NCI-H774 (cell line): ENCODE results near the gene TRIM2.

Source experiments
- DNase-seq: peaks from one replicate; lab custom pipeline; 2025; lab: John Stamatoyannopoulos, UW

Gene TRIM2

DNA sequence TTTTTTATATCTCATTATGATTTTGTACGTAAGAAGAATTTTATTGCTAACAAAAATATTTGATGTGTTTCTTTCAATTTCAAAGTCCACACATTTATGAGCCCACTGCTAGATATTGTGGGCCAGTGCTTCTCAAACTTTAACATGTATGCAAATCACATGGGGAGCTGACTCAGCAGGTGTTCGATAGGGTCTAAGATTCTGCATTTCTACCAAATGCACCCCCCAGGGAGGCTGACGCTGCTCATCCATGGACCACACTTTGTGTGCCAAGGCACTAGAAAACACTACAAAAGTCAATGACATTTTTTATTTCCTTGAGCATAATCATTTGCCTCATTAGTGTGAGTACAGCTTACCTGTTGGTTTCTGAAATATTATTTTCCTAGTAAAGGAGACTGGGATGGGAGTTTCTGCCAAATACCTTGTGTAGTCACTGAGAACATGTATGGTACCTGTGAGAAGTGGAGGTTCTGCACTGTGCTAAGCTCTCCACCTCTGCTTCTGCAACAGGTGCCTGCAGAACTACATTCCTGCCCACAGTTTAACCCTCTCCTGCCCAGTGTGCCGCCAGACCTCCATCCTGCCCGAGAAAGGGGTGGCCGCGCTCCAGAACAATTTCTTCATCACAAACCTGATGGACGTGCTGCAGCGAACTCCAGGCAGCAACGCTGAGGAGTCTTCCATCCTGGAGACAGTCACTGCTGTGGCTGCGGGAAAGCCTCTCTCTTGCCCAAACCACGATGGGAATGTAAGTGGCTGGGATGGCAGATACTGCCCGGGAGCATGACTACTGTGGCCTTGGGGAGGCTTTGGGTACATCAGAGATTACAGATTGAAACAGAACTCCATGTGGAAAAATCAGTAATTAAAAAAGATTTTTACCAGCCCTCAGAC is 71.4 kb downstream of the TRIM2 start:
- no peak for DNase-seq

DNA sequence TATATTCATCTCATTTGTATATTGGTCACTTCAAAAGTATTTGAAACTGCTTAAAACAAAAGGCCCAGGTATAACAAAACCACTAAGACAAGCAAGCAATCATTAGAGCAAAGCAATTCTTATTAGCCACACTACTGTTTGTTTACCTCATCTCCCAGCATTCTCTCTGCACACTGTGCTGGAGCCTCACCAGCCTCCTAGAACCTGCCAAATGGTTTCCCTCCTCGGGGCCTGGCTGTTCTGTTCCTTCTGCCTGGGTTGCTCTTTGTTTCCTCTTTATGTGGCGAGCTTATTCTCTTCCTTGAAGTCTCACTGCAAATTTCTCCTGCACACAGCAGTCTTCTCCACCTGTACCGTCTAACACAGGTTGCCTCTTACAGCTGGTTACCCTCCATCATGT is 72.7 kb downstream of the TRIM2 start:
- DNase-seq, result no peak

DNA sequence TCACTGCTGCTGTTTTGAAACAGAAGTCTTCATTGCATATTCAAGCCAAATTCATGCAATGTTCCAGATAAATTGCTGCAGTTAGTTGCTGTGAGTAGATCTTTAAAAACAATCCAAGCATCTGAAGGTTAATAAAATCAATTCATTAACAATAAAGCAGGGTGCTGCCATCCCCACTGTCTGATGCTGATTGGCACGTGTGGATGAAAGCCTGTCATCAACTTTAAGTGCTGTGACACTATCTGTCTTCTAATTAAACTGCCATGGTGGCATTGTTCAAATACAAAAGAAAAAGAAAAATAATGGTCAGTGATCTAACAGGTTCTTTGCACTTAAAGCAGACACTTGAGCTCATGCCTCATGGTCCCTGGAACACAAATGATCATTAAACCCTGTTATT is 77.2 kb downstream of the TRIM2 start:
- DNase-seq, result no peak

DNA sequence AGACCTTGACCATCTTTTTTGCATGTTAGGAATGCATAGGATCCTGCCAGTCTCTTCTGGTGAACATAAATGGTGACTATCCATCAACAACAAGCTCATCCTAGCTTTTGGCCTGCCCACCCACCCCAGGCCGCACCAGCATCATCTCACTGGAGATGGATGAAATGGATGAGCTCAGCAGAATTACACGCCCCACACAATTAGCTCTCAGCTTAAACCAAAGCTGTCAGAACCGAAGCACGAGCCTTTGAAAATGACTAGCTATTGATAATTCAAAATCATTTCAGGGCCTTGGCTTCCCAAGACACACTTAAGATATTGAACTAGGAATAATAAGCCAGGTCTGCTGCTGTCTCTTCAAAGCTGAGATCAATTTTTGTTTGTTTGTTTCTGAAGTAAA is 77.8 kb downstream of the TRIM2 start:
- DNase-seq, result no peak

DNA sequence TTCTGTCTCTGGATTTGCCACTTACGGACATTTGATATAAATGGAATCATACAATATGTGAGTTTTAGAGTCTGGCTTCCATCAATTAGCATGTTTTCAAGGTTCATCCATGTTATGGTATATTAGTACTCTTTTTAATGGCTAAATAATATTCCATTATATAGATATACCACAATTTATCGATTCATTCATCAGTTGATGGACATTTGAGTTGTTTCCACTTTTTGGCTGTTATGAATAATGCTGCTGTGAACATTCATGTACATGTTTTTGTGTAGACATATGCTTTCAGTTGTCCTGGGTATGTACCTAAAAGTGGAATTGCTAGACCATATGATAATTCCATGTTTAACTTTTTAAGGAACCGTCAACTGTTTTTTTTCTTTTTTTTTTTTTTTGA is 79.0 kb downstream of the TRIM2 start:
- no peak for DNase-seq

DNA sequence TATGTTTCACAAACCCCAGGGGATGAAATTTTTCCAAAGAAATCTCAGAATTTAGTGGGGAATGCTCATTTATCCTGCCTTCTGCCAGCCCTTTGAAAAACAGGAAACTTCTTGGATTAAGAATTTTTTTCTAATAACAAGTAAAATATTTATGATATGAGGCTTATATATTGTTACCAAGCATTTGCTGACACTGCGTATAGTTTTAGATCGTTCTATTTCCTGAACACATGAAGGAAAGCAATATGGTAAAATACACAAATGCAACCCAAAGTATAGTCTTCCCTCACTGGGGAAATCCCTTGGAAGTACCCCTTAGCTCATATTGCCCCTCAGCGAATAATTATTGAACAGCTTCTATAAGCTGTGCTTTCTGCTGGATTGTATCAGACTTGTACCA is 85.9 kb downstream of the TRIM2 start:
- no peak for DNase-seq

DNA sequence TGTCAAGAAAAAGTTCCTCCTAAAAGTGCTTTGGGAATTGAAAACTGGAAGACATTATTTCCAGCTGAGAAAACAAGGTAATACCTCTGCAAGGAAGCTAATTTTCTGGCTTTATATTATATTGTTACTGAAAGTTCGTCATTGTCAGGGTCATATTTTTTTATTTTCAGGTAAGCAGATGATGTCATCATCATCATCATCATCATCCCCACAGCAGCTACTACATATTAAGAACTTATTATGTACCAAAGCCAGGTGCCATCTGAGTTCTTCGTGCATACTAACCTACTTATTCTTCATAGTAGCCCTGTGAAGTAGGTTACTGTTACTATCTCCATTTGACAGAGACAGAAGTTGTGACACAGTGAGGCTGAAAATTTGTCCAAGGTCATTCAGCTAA is 87.3 kb downstream of the TRIM2 start:
- DNase-seq, result no peak

DNA sequence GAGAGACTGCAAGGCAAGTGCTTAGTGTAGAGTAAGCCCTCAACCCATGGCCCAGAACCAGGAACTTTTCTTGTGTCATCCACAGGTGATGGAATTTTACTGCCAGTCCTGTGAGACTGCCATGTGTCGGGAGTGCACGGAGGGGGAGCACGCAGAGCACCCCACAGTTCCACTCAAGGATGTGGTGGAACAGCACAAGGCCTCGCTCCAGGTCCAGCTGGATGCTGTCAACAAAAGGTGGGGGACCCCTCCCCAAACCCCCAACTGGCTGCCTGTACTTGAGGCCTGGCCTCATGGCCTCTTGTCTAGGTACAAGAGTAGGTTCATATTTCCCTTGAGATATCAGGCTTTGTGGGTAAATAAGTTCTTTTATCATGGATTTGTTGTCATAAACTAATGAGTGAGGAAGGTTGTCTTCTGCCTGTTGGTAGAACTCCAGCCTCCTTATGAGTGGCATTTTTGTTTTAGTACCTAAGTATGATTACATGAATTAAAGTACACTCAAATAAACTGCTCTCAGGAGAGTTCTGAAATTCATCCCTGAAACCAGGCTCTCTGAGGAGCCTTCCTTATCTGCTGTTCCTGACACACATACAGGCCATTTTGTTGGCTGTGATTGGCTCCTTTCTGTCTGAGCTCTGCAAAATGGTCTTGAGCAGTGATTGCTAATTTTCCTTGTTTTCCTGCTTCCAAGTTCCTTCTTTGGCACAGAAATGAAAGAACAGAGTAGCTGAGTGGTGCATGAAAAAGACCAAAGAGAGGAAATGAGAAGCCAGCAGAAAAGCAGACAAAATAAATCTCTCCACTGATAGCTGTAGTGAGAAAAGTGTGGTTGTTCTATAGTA is 88.9 kb downstream of the TRIM2 start:
- DNase-seq, result no peak

DNA sequence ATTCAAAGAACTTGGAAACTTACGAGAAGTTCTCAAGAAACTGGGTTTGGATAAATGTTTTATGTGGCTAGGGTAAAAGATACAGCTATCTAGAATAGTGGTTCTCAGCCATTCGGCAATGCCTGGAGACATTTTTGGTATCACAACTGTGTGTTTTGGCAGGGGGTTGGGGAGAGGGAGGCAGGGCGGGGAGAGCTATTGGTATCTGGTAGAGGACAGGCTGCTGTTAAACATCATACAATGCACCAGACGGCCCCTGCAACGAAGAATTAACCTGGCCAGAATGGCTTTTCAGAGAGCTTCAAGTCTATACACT is 89.5 kb downstream of the TRIM2 start:
- DNase-seq, result no peak

DNA sequence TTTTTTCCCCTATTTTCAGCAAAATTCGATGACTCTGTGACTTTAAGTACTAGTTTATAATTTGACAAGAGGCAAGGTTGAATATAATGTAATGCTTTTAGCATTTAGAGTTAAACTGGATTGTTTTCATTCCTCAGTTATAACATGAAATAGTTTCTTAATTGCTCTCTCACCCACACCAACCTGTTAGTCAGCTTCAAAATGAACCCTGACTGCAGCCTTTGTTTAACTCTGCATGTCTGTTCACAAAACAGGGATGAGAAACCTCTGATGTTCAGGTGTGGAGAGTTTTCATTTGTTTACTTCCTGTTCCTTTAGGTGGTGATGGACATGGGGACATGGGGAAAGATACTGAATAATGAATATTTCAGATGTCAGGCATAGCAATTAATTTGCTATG is 90.4 kb downstream of the TRIM2 start:
- no peak for DNase-seq

DNA sequence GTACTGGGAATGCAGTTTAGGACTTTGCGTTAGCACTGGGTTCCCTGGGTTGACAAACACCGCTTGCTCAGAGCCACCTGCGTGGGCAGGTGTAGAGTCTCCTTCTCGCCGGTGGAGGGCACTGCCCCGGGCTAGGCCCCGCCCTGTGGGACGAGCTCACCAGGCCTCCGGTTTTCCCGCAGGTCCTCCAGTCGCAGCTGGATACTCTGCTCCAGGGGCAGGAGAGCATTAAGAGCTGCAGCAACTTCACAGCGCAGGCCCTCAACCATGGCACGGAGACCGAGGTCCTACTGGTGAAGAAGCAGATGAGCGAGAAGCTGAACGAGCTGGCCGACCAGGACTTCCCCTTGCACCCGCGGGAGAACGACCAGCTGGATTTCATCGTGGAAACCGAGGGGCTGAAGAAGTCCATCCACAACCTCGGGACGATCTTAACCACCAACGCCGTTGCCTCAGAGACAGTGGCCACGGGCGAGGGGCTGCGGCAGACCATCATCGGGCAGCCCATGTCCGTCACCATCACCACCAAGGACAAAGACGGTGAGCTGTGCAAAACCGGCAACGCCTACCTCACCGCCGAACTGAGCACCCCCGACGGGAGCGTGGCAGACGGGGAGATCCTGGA is 91.0 kb downstream of the TRIM2 start:
- DNase-seq, result no peak

DNA sequence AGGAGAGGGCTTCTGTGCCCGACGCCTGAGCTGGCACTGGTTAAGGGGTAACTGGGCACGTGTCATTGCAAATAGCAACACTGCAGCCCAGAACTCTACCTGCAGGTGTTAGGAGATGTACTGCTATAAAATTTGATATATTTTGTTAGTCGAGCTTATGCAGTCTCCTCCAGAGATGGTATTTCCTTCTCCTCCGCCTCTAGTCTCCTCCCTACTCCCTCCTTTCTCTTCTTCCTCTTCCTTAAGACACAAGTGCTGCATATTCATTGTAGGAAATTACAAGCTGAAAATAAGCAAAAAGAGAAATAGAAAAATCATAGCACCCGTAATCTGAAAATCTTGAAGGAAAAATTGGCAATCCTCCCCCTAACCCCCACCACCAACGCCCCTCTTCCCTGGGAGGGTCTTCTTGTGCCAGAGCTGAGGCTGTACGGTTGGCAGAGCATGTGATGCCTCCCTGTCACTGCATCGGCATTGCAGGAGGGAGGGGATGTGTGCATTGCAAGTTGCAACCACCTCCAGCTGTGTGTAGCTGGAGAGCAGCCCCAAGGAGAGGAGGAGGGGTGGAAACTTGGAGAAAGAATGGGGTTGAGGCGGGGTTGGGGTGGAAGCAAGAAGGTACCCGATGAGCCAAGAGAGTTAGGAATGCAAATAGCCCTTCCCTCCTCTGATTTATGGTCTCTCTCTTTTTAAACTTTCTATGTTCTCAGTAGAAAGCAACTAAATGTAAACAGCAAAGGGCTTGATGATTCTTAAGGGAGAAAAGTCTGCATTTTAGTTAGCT is 92.0 kb downstream of the TRIM2 start:
- no peak for DNase-seq

DNA sequence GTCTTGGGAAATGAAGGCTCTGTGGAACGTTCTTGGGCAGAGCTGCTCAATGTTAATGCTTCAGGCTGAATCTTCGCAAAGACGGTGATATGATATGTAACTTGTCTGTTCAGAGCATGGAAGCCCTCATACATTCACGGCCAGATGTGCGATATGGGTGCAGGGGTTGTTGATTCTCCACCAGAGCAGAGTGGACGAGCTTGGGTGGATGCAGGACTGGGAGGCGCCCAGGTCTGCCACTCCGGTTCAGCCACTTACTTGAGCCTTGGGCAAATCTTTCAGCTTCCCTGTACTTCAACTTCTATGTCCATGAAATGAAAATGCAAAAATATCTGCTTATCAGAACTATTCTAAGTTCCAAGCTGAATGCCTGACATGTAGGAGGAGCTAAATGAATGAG is 92.9 kb downstream of the TRIM2 start:
- DNase-seq, result no peak

DNA sequence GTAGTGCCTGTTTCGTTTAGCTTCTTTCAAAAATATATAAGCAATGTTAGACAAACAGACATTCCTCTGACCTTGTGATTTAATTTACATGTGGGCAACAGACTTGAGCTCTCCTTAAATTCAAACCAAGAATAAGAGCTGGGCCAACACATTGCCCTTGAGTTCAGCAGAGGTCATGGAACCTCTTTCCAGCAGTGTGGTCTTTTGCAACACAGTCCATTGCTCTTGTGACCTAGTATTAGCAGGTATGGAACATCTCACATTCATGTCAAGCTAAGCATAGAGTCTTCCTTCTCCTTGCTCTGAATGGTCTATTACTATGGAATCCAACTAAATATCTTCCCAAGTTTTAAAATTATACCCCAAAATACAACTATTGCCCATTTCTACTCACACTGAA is 106.5 kb downstream of the TRIM2 start:
- DNase-seq, result no peak

DNA sequence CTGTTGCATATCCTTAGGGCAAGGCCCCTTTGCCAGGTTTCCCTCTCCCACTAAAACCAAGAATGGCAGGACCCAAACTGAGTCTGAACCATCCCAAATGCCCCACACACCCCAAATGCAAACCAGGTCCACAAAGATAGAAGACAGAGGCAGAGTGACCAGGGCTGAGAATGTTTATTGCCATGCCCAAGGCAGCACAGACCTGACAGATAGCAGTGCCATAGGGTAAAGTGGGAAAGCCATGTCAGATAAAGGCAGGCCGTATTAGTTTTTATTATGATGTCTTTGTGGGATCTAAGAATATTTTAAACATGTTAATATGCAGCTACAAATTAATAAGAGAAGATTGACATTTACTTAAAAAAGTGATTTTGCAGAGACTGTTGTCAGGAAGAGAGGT is 110.7 kb downstream of the TRIM2 start:
- DNase-seq, result no peak

DNA sequence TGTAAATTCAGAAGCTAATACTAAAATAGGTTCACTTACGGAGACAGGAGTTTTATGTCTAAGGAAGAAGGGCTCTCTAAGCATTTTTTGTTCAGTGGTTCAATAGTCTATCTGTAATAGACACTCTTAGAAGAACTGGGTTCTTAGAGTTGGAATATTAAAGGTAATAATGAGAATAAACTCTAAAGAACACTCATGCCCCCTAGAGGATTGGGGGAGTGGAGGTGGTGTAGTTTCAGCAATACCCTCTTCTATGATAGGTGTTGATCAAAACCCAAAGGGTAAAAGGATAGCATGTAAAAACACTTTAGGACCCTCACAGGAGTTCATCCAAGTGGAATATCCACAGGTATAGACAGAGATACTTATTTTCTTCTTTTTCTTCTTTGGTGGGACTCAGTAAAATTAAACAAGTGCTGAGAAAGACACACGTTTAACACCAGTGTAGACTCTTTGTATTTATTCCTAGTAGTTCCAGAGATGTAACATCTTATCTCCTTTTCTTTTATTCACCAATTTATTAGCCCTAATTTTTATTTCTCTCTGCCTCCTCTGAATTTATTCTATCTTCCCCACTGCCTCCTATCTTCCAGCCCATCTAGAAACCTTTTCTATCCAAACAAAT is 114.6 kb downstream of the TRIM2 start:
- peak; percentile 16 for DNase-seq

DNA sequence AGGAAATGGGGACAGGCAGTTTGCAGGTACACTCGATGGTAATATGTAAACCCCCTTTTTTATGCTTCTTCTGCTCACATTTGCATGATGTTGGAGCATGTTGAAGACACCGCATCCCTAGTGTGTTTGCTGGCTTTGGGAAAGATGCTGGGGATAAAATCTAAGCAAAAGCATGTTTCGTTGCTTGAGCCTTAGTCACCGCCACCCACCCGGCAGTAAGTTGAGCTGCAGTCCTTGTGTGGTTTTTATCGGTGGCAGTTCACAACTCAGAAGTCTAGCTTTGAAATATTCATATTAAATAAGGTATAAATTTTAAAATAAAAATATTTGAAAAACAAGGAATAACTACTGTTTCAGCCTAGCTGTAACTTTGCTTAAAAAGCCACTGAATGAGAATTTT is 118.5 kb downstream of the TRIM2 start:
- no peak for DNase-seq

DNA sequence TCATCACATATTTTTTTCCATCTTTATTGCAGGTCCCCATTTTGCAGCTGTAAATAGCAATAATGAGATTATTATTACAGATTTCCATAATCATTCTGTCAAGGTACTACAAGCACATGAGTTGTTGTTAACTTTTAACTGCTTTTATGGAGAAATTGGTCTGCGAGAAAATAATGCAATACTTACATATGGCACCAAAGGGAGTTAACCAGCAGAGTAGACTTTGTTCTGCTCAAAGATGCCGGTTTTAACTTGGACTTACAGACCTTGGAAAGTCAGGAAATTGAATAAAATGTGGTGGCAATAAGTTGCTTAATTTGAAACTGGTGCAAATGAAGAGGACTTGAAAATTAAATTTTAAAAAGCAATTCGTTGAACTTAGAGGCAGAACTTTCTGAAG is 119.8 kb downstream of the TRIM2 start:
- DNase-seq, result no peak

DNA sequence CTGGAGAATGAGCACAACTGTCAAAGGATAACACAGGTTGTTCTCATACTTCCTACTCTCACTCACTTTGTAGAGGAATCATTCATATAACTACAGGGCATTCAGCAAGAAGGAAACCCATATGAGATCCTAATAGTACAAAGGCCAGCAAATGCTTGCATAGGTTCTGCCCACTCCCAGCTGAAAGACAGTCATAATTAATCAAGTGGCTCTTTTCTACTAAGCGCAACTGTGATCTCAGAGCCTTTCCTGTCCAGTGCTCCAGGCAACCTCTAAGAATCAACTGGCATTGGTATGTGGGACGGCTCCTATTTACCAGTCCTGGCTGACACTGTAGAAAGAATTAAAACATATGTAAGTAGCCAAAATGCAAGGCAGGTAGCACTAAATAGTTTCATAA is 121.3 kb downstream of the TRIM2 start:
- no peak for DNase-seq

DNA sequence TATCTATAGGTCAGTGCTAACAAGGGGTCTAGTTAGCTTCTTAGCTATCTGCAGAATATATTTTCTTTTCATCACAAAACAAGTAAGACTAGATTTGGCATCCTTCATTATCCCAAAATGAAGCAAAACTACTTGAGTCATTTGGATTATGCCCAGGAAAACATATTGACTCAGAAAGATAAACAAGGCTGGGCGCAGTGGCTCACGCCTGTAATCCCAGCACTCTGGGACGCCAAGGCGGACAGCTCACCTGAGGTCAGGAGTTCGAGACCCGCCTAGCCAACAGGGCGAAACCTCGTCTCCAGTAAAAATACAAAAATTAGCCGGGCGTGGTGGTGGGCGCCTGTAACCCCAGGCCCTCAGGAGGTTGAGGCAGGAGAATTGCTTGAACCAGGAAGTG is 122.3 kb downstream of the TRIM2 start:
- no peak for DNase-seq

DNA sequence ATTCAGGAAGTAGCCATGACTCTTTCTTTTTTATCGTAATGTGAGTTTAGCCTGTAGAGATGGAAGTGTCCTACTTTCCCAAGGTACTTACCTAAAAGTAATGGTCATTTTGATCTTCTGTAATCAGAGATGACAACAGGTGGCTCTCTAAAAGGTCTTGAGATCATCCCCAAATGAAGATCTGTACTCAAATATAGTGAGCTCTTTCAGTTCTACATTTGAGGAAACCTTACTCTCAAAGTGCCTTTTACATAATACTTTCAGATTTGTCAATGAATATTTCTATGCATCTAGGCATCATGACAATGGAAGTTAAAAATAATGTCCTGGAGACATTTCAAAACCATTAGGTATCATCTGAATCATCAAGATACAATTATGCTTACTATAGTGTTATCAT is 123.0 kb downstream of the TRIM2 start:
- DNase-seq, result no peak

DNA sequence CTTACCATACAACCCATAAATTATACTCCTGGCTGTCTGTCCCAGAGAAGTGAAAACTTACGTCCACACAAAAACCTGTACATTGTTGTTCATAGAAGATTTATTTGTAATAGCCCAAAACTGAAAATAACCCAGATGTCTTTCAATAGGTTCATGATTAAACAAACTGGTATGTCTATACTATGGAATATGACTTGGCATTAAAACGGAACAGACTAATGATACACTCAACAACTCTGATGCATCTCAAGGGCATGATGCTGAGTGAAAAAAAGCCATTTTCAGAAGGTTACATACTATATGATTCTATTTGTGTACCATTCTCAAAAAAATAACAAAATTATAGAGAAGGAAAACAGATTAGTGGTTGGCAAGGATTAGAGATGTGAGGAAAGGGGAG is 128.7 kb downstream of the TRIM2 start:
- DNase-seq, result no peak
